BE2C (cell line): ENCODE results near the gene IL24.

Source experiments
- DNase-seq: peaks from one replicate; pipeline ENCODE4 v3.0.0-alpha.2; 2020
- H3K27me3 ChIP-seq: fragments of 250-450 bp; sonication (Bioruptor Pico); 2 replicates; pipeline ENCODE4 v1.5.1; 2020; ENCODE audit warnings: mild to moderate bottlenecking
- H3K36me3 ChIP-seq: fragments of 250-450 bp; sonication (Bioruptor Pico); 2 replicates; pipeline ENCODE4 v1.5.1; 2020; ENCODE audit warnings: mild to moderate bottlenecking
- H3K4me1 ChIP-seq: fragments of 250-450 bp; sonication (Bioruptor Pico); 2 replicates; pipeline ENCODE4 v1.5.1; 2020
- H3K4me3 ChIP-seq: 2 replicates; pipeline ENCODE4 v1.5.1; 2011; ENCODE audit warnings: low read depth, low read length
- H3K9me3 ChIP-seq: fragments of 250-450 bp; sonication (Bioruptor Pico); 2 replicates; pipeline ENCODE4 v1.5.1; 2020
- TF ChIP-seq, protein P1 (sequence below): IDR thresholded peaks from 2 replicates; pipeline ENCODE4 v1.5.1; 2012; ENCODE audit warnings: mild to moderate bottlenecking, low read depth, low read length

The IL24 gene

DNA sequence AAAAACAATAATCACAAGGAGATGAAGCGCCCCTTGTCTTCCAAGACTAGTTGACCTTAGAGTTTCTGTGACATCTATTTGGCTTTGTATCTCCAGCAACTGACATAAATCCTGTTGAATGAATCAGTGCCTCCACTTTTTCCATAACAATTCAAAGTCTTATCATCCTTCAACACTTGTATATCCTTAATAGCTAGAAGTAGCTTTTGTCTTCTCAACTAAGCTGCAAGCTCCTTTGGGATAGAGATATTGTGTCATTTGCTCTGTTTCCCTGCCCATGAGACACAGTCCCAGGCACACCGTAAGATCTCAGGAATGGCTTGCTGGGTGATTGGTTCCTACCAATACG lies 43.3 kb downstream of the IL24 start:
- no peak for DNase-seq
- Histone ChIP-seq H3K9me3 (no peaks in the 10 kb centered on the region; the same call in 1 of the 2 replicates), H3K36me3 (no peaks in the 10 kb centered on the region), H3K4me1 (no peaks in the 10 kb centered on the region), H3K27me3 (peaks cover 11% of the 10 kb centered on the region), H3K4me3 (no peak overlapping the region)
- TF ChIP-seq, protein P1, sequence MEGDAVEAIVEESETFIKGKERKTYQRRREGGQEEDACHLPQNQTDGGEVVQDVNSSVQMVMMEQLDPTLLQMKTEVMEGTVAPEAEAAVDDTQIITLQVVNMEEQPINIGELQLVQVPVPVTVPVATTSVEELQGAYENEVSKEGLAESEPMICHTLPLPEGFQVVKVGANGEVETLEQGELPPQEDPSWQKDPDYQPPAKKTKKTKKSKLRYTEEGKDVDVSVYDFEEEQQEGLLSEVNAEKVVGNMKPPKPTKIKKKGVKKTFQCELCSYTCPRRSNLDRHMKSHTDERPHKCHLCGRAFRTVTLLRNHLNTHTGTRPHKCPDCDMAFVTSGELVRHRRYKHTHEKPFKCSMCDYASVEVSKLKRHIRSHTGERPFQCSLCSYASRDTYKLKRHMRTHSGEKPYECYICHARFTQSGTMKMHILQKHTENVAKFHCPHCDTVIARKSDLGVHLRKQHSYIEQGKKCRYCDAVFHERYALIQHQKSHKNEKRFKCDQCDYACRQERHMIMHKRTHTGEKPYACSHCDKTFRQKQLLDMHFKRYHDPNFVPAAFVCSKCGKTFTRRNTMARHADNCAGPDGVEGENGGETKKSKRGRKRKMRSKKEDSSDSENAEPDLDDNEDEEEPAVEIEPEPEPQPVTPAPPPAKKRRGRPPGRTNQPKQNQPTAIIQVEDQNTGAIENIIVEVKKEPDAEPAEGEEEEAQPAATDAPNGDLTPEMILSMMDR, result no peak

DNA sequence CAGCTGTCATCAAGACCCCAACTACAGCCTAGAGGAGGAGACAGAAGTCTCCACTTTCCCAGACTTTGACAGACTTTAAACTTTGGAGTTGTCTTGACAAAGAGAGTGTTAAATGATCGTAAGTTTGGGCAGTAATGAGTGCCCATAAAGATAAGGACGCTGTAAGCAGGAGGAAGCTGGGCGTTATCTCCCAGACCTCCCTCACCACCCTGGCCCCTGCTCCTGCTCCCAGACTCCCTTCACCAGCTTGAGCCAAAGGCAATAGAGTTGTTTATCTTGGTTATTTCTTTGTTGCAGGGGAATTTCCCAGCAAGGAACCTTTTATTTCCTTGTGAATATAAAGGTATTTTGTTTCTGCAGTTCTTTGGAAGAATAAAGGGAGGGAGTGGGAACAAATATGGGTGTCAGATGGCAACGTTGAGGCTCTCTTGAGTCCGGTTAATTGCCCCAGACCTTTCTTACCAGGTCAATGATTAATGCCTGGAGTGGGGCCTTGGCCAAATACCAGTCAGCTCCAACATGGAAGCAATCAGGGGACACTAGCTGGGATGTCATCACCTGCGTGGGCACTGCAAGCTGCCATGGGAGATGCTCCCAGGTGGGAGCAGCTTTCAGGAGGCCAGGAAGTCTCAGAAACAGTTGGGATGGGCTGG lies 44.6 kb downstream of the IL24 start:
- Histone ChIP-seq H3K4me1 (no peaks in the 10 kb centered on the region), H3K4me3 (no peak overlapping the region), H3K27me3 (peaks cover 15% of the 10 kb centered on the region), H3K9me3 (no peaks in the 10 kb centered on the region; the same call in 1 of the 2 replicates), H3K36me3 (no peaks in the 10 kb centered on the region)
- TF ChIP-seq, protein P1, result no peak
- DNase-seq, result no peak

DNA sequence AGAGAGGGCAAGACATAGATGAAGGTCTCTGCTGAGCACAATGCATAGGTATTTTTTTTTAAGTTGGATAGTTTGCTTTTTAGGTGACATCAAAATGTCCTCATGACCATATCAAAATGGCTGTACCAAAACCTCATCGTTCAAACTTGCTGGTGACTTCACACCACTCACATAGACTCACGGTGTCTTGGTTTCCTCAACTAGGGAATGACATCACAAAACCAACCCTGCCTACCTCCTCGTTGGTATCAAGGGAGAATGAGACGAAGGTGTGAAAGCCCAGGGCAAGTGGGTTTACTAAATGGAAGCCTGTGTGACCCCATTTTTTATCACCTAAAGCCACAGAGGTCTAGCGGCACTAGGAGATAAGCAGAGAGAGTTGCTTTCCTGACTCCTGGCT lies 47.5 kb downstream of the IL24 start:
- no peaks in the 10 kb centered on the region; the same call in 1 of the 2 replicates for H3K9me3 ChIP-seq
- no peaks in the 10 kb centered on the region for H3K4me1 ChIP-seq
- H3K27me3 ChIP-seq, result peaks cover 15% of the 10 kb centered on the region
- H3K36me3 ChIP-seq, result no peaks in the 10 kb centered on the region
- TF ChIP-seq, protein P1, result no peak
- no peak for DNase-seq
- no peak overlapping the region for H3K4me3 ChIP-seq

DNA sequence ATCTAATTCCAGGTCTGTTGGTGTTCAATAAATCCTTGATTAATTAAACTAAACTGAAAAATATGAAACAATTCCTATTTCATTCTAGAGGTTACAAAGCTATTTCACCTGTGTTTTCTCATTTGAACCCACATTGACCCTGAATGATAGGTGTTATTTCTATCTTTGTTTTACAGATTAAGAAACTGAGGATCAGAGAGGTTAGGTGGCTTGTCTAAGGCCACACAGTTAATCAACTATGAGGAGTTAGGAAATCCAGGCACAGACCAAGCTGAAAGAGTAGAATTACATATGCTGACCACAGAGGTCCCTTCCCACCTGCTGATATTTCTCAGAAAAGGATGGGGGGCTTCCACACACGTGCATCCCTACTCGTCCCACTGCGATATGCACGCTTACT lies 48.5 kb downstream of the IL24 start:
- TF ChIP-seq, protein P1, result no peak
- H3K27me3 ChIP-seq, result peaks cover 15% of the 10 kb centered on the region
- no peaks in the 10 kb centered on the region for H3K4me1 ChIP-seq
- DNase-seq, result no peak
- H3K4me3 ChIP-seq, result no peak overlapping the region
- H3K36me3 ChIP-seq, result no peaks in the 10 kb centered on the region
- H3K9me3 ChIP-seq, result no peaks in the 10 kb centered on the region; the same call in 1 of the 2 replicates

DNA sequence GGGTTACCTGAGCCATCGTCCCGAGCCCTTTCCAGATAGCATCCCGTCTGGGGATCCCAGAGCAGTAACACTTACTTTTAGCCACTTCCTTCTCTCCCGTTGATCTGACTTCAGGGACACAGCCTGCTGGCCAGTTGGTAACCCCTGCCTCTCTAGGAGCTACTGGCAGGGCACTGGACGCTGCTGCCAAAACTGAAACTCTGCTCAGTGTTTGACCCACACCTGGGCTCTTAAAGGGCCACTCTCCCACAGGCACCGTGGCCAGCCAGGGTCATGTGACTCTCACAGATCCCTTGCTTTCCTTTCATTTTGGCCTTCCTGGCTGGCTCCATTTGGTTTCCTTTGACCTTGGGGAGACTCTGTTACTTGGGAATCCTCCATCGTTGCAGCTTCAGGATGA lies 49.0 kb downstream of the IL24 start, which contains the start of gene PIGR:
Gene PIGR (minus strand): TSS at position 206 of the 400 bp plus-strand sequence. CDS start 5,935 bp downstream, outside the sequence.
- no peaks in the 10 kb centered on the region for H3K9me3 ChIP-seq
- H3K4me3 ChIP-seq, result no peak within 1 kb of the TSS
- TF ChIP-seq, protein P1, result no peak
- no peaks in the 10 kb centered on the region for H3K36me3 ChIP-seq
- DNase-seq, result no peak
- H3K4me1 ChIP-seq, result no peaks in the 10 kb centered on the region
- H3K27me3 ChIP-seq, result peaks cover 15% of the 10 kb centered on the region

DNA sequence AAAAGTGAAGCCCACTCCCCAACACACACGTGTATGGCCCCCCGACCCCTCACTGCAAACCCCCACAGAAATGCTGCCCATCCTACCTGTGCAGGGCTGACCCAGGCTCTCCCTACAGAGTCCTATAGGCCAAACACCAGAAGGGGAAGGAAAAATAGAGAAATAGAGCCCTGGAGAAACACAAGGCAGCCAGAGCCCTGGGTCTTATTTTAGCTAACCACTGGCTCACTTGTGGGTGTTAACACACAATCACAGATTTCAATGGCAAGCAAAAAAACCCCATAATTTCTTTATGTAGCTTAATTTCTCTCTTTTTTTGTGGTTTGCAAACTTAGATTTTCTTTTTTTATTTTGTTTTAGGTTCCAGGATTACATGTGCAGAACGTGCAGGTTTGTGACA lies 50.0 kb downstream of the IL24 start:
- no peaks in the 10 kb centered on the region for H3K4me1 ChIP-seq
- peaks cover 15% of the 10 kb centered on the region for H3K27me3 ChIP-seq
- DNase-seq, result no peak
- no peaks in the 10 kb centered on the region for H3K9me3 ChIP-seq
- no peaks in the 10 kb centered on the region for H3K36me3 ChIP-seq
- H3K4me3 ChIP-seq, result no peak overlapping the region
- TF ChIP-seq, protein P1, result no peak
